HG02588 (cell line): ENCODE data around the gene S100A2.

Source experiments
- ATAC-seq: cut with Tn5 transposase; IDR thresholded peaks from one replicate; pipeline ENCODE4 v1.9.1; 2021; ENCODE audit warnings: mild to moderate bottlenecking, moderate library complexity; ENCODE audit not compliant: unreplicated experiment

The S100A2 gene

DNA sequence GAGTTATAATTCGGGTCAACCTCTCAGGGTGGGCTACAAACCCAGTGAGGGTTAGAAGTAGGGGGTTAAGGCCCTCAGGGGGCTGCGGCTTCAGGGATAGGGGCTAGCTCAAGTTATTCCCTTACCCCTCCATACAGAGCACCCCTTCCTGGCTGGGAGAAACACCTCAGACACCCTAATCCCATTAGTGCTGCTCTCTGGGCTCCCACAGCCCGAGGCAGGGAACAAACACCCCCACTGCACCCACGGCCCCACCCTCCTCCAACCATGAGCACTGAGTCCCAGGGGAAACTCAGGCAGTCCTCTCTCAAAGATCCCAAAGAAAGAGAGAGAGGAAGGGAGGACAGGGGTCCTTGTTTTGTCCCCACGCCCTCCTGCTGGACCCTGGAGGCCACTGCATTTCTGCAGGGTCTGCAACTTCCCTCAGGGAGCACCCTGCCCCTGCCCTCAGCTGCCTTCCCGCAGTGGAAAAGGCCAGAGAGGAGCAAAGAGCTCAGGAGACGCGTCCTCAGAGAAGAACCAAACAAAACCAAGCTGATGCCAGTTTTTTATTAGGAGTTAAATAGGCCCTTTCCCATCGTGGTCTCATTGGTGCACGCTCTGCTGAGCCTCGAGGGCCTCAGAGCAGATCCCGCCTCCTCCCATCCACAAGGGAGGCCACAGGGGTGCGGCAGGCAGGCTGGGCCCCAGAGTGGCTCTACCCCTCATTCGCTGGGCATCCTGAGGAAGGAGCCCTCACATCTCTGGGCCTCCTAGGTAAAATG, 18.7 kb downstream of the S100A2 start:
- no peak for ATAC-seq

DNA sequence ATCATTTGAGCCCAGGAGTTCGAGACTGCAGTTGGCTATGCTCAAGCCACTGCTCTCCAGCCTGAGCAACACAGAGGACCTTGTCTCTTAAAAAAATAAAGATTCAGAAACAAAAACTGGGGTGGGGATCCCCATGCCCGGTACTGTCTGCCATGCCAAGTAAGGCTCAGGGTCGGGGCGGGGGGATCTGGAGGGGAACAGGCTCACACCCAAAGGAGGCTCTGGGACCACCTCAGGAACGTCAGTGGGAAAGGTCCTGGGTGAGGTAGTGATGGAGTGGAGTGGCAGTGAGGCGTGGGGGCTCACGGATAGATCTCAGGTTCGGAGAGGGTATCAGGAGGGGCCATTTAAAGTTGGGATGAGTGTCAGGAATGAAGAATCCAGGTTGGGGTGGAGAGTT, 19.3 kb downstream of the S100A2 start:
- no peak for ATAC-seq

DNA sequence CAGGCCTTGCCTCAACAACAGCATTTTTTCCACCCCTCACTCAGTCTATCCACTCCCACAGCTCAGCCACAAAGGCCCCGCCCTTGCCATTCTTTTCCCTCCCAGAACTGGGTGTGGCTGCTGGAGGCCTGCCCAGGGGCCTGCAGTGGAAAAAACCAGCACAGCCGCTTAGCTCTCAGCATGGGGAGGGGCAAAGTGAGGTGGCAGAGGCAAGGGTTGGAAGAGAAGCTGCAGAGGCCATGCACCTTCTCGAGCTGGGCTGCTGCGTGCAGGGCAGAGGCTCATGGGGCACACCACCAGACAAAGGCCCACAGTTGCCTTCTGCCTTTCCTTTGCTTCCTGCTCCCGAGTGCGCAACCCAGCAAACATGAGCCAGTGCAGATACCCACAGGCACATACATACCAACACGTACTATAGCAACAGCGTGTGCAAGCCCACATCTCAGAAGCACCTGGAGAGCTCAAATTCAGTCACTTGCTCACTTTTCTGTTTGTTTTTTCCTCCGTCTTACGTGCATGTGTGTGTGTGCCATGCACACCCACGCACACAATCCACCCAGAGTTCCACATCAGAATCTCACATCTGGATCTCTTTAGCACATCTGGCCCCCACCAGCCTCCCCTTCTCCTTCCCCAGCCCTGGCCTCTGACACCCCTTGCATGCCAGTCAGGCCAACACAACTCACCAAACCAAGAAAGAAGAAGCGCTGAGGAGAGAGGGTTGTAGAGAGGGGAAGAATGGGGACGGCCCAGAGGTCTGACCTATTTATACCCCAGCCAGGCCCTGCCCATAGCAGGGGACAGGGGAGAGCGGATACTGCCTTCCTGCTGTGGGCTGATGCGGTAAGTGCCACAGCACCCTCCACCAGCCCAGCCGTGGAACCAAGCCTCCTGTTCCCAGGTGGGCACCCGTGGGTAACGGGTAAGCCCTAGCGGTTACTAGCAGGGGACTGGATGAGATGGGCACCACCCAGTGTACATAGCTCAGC, 20.3 kb downstream of the S100A2 start, which contains the start of gene S100A4:
Gene S100A4, minus strand, starts transcription at position 740 of the 989 bp plus-strand sequence. CDS start 1,012 bp downstream, outside the sequence.
- ATAC-seq = peak; percentile 46

DNA sequence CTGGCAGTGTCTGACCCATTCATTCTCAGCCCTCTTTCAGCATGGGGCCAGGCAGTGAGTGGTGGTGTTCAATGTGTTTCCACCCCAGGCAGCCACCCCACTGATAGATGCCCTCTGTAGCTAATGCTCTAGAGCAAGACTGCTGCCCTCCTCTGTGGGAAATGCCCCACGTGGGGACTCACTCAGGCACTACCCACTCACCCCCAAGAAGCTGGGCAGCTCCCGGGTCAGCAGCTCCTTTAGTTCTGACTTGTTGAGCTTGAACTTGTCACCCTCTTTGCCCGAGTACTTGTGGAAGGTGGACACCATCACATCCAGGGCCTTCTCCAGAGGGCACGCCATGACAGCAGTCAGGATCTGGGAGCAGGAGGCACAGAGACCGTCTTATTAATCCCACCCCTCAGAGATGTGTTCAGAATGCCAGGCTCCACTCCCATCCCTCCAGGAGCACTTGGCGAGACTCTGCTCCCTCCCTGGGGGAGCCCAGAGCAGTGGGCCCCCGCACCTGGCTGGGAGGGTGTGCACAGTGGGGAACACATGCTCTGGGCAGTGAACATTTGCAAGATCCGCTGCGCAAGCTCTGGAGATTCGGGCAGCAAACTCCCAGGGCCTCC, 21.1 kb downstream of the S100A2 start:
- no peak for ATAC-seq

DNA sequence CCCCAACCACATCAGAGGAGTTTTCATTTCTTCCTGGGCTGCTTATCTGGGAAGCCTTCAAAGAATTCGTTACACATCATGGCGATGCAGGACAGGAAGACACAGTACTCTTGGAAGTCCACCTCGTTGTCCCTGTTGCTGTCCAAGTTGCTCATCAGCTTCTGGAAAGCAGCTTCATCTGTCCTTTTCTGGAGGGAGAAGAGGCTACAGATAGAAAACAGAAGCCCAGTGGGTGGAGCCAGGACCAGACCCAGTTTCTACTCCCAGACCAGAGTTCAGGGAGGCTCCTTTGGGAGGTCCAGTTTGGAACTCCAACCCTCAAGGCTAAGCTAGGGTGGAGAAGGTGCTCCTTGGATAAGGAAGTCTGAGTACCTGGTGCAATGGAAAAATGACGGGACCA, 21.9 kb downstream of the S100A2 start:
- no peak for ATAC-seq

DNA sequence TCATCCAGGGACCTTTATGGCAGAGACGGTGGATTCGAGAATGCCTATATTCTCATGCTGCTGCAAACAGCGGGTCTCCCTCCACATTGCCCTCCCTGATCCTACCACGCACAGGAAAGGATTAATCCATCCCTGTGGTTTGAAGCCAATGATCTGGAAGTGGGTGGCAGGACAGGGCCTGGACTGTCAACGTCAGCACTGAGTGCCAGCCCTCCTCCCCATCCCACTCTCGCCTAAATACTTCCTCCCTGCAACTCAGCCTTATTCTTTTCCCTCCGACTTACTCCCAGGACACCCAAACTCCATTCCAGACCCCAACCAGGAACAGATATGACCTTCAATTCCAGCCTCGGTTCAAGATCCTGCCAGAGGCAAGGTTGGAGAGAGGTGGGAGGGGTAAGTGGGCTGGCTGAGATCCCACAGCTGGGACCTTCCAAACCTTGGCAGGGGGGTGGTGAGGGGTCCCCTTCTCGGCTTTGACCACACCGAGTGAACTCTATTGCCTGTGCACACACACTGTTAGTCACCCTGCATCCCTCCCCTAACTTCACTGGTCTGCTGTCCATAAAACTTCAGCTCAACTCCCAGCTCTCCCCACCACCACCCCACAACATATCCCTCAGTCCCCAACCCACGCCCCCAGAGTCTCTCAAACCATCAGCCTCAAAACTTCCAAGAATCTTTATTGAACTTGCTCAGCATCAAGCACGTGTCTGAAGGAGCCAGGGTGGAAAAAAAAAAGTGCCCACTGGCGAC, 22.5 kb downstream of the S100A2 start:
- ATAC-seq = no peak

DNA sequence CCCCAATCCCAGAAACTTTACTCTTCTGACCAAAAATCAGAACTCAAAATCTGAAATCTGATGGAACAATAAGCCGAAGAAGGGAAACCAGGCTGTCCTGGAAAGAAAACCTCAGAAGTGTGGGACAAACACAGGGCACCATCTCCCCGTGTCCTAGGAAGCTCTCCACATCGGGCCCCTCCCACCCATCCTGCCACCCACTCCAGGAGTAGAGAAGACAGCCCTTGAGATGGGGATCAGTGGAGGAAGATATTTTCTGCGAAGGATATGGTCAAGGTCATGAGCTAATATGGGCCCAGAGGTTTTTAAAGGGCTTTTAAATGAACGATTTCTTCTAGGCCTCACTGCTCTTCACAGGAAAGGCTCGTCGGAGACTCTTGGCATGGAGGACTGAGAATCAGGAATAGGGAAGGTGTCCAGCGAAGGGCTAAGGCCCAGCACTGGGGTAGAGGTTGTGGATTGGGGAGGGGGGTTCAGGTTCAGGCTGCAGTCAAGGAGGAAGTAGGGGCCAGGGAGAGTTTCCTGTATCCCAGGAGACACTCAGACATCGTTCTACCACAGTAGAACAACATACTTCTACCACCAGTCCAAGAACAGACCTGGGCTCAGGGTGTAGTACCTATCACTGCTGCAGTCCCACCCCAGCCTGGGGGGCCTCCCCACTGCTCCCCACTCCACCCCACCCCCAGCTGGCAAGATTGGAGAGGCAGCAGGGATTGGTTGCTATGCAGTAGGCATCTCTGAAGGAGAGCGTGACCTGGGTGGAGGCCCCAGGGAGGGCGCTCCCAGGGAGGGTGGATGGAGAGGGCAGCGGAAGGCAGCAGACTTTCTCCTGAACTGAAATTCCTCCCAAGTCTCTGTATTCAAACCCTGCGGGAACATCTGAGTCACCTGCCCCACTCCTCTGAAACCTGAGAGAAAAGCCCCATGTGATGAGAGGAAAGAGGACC, 23.7 kb downstream of the S100A2 start:
- no peak for ATAC-seq

DNA sequence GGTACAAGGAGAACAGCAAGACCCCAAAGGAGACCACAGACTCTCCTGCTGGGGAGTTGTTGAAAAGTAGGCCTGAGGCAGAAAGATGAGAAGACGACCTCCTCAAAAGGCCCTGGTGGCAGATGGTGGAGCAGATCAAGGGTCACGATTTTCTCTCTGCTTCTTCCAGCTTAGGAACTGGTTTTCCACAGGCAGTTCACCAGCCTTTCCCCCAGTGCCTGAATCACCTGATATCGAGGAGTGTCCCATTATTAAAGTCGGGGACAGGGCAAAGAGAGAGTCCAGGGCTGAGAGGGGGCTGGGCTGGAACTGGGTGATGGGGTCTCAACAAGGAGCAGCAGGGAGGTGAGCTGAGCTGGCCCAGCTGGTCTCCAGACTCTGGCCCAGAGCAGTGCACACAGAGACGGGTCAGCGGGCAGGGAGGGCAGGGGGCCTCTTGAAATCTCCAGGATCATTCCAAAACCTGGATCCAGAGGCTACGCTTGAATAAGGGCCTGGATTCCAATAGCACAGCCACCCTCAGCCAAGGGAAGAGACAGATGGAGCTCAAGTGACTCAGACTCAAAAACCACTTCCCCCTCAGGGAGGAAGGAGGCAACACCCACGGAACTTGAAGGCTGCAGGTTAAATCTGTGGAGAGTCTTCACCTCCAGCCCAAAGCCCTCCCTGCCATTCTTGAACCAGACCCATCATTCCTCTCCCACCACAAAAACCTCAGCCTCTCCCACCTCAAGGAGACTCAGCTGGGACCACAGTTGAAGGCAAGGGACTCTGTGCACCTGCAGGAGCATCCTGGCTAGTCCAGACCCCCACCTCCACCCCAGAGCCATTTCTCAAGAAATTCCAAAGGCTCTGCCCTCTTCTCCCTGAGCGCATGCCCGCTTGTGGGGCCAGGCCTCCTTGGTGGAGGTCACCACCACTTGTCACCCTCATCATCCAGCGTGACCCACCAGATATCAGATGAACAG, 25.0 kb downstream of the S100A2 start, which contains the start of gene S100A5:
Gene S100A5, minus strand, starts transcription at position 541 of the 968 bp plus-strand sequence. CDS start 743 bp downstream, outside the sequence.
- no peak for ATAC-seq

DNA sequence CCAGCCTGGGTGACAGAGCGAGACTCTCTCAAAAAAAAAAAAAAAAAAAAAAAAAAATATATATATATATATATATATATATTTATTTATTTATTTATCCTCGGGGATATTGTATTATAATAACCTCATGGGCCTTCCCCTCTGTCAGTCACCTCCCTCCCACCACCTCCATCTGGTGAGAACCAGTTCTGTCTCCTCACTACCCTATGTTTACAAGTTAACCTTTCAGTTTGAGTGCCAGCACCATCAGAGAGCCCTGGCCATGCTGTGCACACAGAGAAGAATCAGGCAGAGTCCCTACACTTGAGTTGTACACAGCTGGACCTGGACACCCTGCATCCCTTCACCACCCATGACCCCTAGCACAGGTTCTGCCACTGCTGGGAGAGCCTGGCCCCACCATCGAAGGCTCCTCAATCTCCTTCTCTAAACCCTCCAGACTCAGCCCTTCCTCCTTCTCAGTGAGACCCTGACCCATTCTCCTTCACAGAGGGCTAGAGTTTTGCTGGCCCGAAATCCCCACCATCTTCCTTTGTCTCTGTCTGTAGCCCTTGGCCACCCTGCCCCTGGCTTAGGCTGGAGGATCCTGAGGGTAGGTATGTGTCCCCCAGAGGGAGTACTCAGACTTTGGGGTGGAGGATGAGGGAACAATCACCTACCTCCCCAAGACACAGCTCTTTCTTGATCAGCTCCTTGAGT, 26.1 kb downstream of the S100A2 start:
- ATAC-seq = no peak

DNA sequence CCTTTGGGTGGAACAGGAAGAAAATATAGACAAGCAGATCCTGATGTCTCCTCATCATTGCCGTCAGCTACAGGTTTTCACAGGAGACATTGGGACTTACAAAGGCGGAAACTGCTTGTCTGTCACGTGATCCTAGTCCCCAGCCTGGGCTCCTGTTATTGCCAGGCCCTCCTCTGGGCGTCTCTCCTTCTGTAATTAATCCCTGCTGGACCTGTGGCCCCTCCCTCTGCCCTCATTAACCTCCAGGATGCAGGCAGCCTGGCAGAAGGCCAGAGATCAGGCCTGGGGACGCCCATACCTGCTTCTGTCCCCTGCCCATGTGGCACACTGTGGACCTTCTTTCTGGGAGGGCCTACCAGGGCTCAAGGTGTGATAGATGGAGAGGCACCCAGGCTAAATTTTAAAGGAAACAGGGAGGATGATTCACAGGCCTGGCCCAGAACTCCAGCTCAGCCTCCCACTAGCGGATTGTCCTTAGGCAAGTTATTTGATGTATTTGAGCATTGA, 27.3 kb downstream of the S100A2 start:
- no peak for ATAC-seq

DNA sequence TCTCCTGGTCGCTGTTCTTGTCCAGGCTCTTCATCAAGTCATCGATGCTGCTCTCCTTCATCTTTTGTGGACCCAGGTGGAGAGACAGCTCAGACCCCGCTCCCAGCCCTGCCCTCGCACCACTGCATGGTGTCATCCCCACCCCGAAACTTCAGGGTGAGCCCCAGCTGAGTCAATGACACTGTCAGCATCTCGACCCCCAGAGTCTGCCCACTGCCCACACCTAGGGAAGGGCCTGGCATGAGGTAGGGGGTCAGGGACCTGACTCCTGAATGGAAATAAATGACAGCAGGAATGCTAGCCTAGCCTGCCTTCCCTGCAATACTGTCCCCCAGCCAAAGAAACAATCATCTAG, 28.3 kb downstream of the S100A2 start:
- ATAC-seq = no peak

DNA sequence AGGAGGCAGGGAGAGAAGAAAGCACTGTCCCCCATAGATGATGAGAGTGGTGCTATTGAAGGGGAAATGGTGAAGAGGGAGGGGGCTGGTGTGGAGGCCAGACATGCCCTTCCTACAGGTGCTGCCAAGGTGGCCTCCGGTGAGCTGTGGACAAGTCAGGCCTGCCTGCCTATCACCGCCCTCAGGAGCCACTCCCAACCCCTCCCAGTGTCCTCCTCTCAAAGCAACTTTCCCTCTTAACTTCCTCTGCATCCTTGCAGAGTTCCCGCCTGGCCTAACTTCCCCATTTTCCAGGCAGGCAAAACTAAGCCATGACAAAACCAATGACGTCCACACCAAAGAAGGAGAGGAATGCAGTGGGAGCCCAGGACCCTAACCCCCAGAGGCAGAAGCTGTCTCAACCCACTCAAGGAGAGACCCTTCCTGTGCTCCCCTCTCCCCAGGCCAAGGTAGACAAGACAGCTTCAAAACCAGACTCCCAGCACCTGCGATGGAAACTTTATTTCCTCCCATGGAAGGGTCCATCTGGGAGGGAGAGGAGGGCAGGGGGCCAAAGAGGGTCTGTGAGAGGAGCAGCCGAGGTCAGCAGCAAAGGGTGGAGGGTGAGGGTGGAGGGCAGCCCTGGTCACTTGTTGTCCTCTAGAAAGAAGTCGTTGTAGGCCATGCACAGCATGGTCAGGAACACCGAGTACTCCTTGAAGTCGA, 28.8 kb downstream of the S100A2 start:
- no peak for ATAC-seq

DNA sequence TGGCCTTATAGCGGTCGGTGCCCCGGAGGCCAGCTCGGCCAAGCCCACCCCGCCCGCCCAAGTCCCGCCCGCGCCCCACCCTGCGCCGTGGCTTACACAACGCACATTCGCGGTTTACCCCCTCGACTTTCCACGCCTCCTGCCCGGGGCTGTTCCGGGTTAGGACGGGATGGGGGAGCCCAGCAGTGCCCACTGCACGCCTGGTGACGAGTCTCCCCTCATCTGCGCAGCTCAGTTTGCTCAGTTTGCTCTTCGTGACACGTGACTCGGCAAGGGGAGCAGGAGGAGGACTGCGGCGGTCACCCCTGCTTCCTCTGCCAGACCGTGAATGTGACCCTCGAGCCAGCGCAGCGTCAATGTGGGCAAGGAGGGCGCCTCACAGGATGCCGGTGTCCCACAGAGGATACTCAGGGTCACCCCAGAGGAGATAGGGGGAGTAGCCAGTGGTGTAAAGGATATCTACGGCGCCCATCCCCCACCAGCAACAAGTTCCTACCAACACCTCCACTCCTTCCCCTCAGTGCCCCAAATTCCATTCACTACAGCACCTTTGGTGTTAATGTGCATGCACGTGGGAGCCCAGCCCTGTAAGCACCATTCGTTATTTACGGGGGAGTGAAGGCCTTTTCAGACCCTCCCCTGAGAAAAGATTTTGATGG, 29.5 kb downstream of the S100A2 start:
- no peak for ATAC-seq

DNA sequence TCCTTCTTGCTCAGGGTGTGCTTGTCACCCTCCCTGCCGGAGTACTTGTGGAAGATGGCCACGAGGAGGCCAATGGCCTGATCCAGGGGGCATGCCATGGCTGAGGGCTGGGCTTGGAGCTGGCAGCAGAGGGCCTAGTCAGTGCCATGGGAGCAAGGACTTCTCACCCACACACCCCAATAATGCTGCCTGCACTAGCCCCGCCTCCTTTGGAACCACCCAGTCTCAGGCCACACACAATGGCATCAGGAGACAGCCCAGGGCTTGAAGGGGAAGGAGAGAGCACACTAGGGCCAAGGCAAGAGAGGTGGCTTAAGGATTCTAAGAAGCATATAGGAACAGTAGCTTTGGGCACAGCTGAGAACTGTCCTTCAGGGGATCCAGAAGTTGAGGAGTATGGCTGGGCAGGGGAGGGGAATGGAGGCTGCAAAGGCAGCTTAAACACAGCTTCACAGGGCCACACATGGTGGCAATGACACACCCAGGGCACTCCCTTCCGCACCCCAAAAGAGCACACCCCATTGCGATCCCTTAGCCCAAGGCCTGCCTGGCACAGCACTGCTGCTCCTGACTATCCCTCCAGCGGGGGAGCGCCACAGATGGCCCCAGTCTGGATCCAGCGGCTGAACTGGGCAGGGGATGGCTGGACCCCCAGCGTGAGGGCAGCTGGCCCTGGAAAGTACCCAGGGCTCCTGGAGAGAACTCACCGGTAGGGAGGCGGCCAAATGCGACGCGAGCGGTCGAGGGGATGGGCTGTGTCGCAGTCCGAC, 30.2 kb downstream of the S100A2 start, which contains the start of gene S100A6:
Gene S100A6, minus strand, starts transcription at position 750 of the 770 bp plus-strand sequence. Its CDS starts 652 bp downstream, at position 98.
- no peak for ATAC-seq

DNA sequence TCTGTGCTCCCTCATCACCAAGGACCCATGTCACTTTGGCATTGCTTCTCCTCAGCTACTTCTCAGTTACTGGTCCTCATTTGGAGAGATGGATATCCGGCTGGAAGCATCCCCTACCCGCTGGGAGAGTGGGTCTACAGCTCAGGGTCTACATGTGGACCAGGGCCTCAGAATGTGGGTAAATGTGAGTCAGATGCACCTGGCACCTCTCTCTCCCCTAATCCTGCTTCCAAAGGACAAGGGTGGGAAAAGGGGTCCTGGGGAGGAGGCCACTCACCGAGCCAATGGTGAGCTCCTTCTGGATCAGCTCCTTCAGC, 30.8 kb downstream of the S100A2 start:
- no peak for ATAC-seq
